Adrenal gland (tissue), 12 donors: ENCODE measurements around the gene TNFAIP8L3. TPM values are rescaled to one million over a fixed set of nuclear protein-coding genes. Genes with fewer than 3 reads are reported as not detected.
"Not testable (repeated sequence)": the region's sequence is repeated elsewhere in the genome, so short reads cannot be mapped to it uniquely, and the experiment has no call there.

ENCODE experiments used
- DNase-seq, 7 donors: peaks; one replicate each; pipeline ENCODE4 v3.0.0-alpha.2; 2019 to 2020
- H3K27ac ChIP-seq, 5 donors: fragments of 200-600 bp; sonication (generic) in 4 of 5; 1 replicate in 3 of 5; 2 replicates in 2 of 5; pipeline versions ENCODE4 v1.5.1 to v1.8.0; 2016 to 2020; ENCODE audit warnings: mild to moderate bottlenecking in 1 of 5
- H3K27me3 ChIP-seq: fragments of 200-600 bp; 2 replicates; pipeline ENCODE4 v1.8.0; 2021
- H3K36me3 ChIP-seq, 2 donors: fragments of 200-600 bp; replicated peaks in 1 of 2; 1 replicate in 1 of 2; 2 replicates in 1 of 2; pipeline versions ENCODE4 v1.5.1 to v1.8.0; 2018 to 2022
- H3K4me1 ChIP-seq, 2 donors: fragments of 200-600 bp; replicated peaks in 1 of 2; 1 replicate in 1 of 2; 2 replicates in 1 of 2; pipeline versions ENCODE4 v1.5.1 to v1.8.0; 2018 to 2021
- H3K4me3 ChIP-seq, 4 donors: fragments of 200-600 bp; sonication (generic) in 3 of 4; one replicate each; pipeline ENCODE4 v1.5.1; 2016 to 2018
- H3K9me3 ChIP-seq, 3 donors: fragments of 200-600 bp; sonication (generic) in 1 of 3; replicated peaks in 1 of 3; 1 replicate in 2 of 3; 2 replicates in 1 of 3; pipeline versions ENCODE4 v1.5.1 to v1.8.0; 2016 to 2021
- CTCF ChIP-seq, 6 experiments: fragments of 450-650 bp in 4 of 6; fragments of 200-600 bp in 2 of 6; sonication (generic) in 1 of 6; IDR thresholded peaks; 1 replicate in 5 of 6; 2 replicates in 1 of 6; pipeline versions ENCODE4 v1.5.1 to v1.8.0; 2016 to 2021; ENCODE audit warnings: antibody characterized with exemption in 6 of 6, mild to moderate bottlenecking in 2 of 6, moderate library complexity in 1 of 6
- POLR2A ChIP-seq, 2 donors: fragments of 450-650 bp; IDR thresholded peaks; one replicate each; pipeline ENCODE4 v1.6.1; 2017; ENCODE audit warnings: antibody characterized with exemption in 2 of 2, mild to moderate bottlenecking in 2 of 2, moderate library complexity in 1 of 2
- WGBS, 4 donors: extraction: QIAGEN DNeasy Blood & Tissue Kit in 2 of 4; methylation state at CpG; one replicate each; pipeline versions ENCODE4 v1.1.5 to v1.1.7; 2013 to 2017; 5-methylcytosine and 5-hydroxymethylcytosine counted together
- intact Hi-C, 2 donors: fragments of 100-400 bp; cut with DNase I; formaldehyde crosslinking; loops; one replicate each; pipeline versions ENCODE4 v1.14.1 to v1.15.0; 2022 to 2023
- polyA plus RNA-seq, 3 donors: library from polyadenylated mRNA; stranded (reverse); fragments of 200-250 nt in 2 of 3; fragments of 350-450 nt in 1 of 3; fragmentation: Illumina TruSeq in 1 of 3; extraction: RNeasy Lipid Tissue Mini Kit (QIAGEN cat#74804) in 1 of 3; gene quantifications; one replicate each; pipeline ENCODE4 v1.2.3, GENCODE V29; 2013 to 2014
- total RNA-seq, 9 donors: library from RNA; depleted of rRNA in 4 of 9; stranded (reverse); fragments of >200 nt in 4 of 9; fragments of 120-200 nt in 1 of 9; fragmentation: NEBNext Ultra II Directional in 1 of 9; extraction: Animal tissue kit (Norgen Biotek cat#: 25700) in 1 of 9; gene quantifications; one replicate each; pipeline versions ENCODE4 v1.1.0 to v1.2.4, GENCODE V29; 2013 to 2023
- donor health status: healthy with polysubstance abuse.
- donor health status: Bipolar disorder and iron deficiency.
- donor health status: DM: yes; HTN: yes; CAD: no.
- donor health status: DM: no; HTN: no; CAD: no.
- donor health status: DM: no; HTN: no; CAD: no.
- donor health status: DM: yes; HTN: yes; CAD: no.

TNFAIP8L3 gene
- total and polyA plus RNA-seq, 12 donors, result 1.1 to 9.5 (median 3.7) TPM

DNA sequence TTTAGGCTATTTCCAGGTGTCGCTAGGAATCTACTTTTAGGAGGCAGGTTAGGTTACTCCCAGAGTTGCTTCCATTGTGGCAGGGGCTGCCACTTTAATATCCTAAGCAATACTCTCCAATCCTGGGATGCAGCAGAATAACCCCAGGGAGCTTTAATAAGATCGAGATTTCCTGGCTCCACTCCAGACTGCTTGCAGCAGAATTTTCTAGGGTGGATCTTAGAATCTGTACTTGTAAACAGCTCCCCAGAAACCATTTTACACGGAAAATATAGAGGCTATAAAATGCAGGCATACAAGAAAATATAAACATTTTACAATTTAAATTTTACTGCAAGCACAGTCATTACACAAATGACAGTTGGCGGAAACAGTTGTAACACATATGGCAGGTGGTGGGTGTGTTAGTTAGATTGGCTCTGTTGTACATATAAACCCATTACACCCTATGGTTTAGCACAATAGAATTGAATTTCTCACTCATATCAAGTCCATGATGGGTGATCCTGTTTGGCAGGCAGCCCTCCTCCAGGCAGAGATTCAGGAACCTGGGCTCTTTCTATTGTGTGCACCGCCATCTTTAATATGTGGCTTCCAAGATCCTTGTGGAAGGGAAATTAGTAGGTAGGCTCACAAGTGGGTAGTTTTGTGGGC is 35.0 kb upstream of the TNFAIP8L3 start:
- H3K4me3 ChIP-seq, result no peak overlapping the region
- no peak for TF ChIP-seq CTCF (IDR thresholded peaks at IDR 0.05)
- no peak for TF ChIP-seq POLR2A (IDR thresholded peaks at IDR 0.05)
- H3K27ac ChIP-seq, result no peak overlapping the region
- 79 to 85% (median 83%) methylated on average over 5 of the region's 5 CpGs for WGBS, 4 donors
- H3K4me1 ChIP-seq, result peaks cover 0 to 14% of the 10 kb centered on the region in 2 donors
- DNase-seq, result no peak
- H3K27me3 ChIP-seq, result no peaks in the 10 kb centered on the region
- H3K9me3 ChIP-seq, result no peaks in the 10 kb centered on the region
- H3K36me3 ChIP-seq, result no peaks in the 10 kb centered on the region
- intact Hi-C loops, result no loop called here

DNA sequence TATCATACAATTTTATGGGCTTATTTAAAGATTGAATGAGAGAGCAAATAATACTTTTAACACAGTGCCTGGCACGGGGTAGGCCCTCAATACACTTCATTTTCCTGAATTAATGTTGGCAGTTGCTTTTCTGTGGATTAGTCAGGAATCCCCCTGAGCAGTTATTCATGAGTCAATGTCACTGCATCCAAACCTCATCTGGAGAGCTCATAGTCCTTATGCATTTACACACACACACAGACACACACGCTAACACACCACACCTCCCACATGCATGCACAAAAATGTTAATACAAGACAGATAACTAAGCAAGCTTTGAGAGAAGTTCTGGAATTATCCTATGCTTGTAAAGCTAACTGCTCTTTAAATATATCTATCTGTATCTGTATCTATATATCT is 34.0 kb upstream of the TNFAIP8L3 start:
- no peak for DNase-seq
- Histone ChIP-seq H3K9me3 (no peaks in the 10 kb centered on the region), H3K4me1 (peaks cover 0 to 8% of the 10 kb centered on the region in 2 donors), H3K27me3 (no peaks in the 10 kb centered on the region), H3K27ac (no peak overlapping the region), H3K36me3 (no peaks in the 10 kb centered on the region), H3K4me3 (no peak overlapping the region)
- intact Hi-C loops, result no loop called here
- WGBS, 4 donors, result 92 to 100% (median 98%) methylated on average over 2 of the region's 2 CpGs
- no peak for TF ChIP-seq CTCF (IDR thresholded peaks at IDR 0.05)
- TF ChIP-seq POLR2A (IDR thresholded peaks at IDR 0.05), result no peak

DNA sequence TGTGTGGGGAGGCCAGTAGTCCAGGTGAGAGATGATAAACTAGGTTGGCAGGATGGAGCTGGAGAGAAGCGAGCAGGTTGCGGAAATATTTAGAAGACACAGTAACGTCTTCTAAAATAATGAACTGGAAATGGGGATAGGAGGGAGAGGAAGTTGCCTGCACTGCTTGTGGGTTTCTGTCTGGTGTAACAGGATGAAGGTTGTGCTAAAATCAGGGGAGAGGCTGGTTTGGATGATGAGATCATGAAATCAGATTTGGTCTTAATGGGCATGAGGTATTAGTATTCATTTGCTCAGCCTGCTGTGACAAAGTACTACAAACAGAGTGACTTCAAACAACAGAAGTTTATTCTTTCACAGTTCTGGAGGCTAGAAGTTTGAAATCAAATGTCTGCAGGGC is 32.1 kb upstream of the TNFAIP8L3 start:
- H3K36me3 ChIP-seq, result no peaks in the 10 kb centered on the region
- DNase-seq, result no peak

DNA sequence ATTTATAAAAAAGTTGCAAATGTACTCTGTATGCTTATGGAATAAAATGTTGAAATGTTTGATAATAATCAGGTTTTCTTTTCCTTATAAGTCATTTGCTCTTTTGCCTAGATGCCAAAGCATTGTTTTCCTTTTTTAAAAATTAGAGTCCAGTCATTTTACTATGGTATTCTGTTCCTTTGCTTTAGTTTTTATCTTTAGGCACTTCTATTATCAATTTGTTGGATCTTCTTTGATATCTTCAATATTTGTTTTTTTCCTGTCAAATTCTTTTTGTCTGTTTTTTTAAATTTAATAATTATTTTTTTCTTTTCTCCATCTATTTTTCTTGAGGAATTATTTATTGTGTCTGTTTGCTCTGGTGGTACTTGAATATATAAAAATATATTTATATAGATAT is 28.3 kb upstream of the TNFAIP8L3 start:
- H3K27me3 ChIP-seq, H3K4me3 ChIP-seq, H3K4me1 ChIP-seq, DNase-seq, H3K27ac ChIP-seq, H3K36me3 ChIP-seq, H3K9me3 ChIP-seq, intact Hi-C loops: not testable (repeated sequence)

More for the DNA sequence above, 32.1 kb upstream of the TNFAIP8L3 start:
- intact Hi-C loops, result no loop called here
- no peaks in the 10 kb centered on the region for H3K4me1 ChIP-seq
- no peaks in the 10 kb centered on the region for H3K9me3 ChIP-seq
- no peaks in the 10 kb centered on the region for H3K27me3 ChIP-seq
- no peak overlapping the region for H3K27ac ChIP-seq
- no peak overlapping the region for H3K4me3 ChIP-seq
- TF ChIP-seq CTCF (IDR thresholded peaks at IDR 0.05) (no peak), POLR2A (IDR thresholded peaks at IDR 0.05) (no peak)
- 75 to 81% (median 78%) methylated on average over 3 of the region's 3 CpGs for WGBS, 4 donors

DNA sequence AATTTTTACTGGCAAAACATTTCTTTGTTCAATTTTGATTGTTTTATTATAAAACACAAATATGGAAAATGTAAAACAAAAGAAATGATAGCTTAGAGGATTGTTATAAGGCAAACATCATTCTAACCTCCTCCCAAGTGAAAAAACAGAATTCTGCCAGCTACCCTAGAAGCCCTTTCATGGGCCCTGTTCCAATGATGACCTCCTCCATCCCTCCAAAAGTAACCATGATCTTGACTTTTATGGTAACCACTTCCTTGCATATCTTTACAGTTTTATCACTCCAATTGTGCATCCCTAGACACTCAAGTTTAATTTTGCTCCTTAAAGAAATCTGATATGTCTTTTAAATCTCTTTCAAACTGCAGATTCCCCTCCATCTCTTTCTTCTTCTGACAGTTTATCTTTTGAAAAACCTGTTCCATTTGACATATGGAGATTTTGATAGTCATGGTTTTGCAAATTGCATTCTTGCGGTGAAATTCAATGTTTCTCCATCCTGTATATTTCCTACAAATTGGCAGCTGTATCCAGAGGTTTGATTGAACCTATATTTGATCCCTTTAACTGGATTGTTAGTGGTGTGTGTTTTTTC is 27.0 kb upstream of the TNFAIP8L3 start:
- Histone ChIP-seq H3K4me1 (peaks cover 0 to 8% of the 10 kb centered on the region in 2 donors), H3K4me3 (no peak overlapping the region), H3K27me3 (no peaks in the 10 kb centered on the region), H3K27ac (no peak overlapping the region), H3K36me3 (no peaks in the 10 kb centered on the region), H3K9me3 (no peaks in the 10 kb centered on the region)
- intact Hi-C loops, result no loop called here
- 95 to 100% (median 97%) methylated on average over 1 of the region's 1 CpG for WGBS, 4 donors
- no peak for TF ChIP-seq POLR2A (IDR thresholded peaks at IDR 0.05)
- TF ChIP-seq CTCF (IDR thresholded peaks at IDR 0.05), result no peak
- no peak for DNase-seq
